Caco-2 (cell line): ENCODE results near the gene NUDT16L1. TPM values are rescaled to one million over a fixed set of nuclear protein-coding genes. Genes with fewer than 3 reads are reported as not detected.

Experiments used
- BruUV-seq: library from RNA; stranded (reverse); fragments of 400-500 nt; replicated peaks from 2 replicates; lab custom pipeline; 2021; lab: Mats Ljungman, UMichigan
- CTCF ChIA-PET: fragments of 300-600 bp; sonication (Branson Sonifier 250); formaldehyde crosslinking; loops from one replicate; lab custom pipeline; 2022; ENCODE audit warnings: antibody characterized with exemption; lab: Charles Lee
- POLR2A ChIA-PET: fragments of 300-600 bp; sonication (Branson Sonifier 250); formaldehyde crosslinking; loops from one replicate; lab custom pipeline; 2022; ENCODE audit warnings: antibody characterized with exemption; lab: Charles Lee
- DNase-seq, 2 experiments: peaks; one replicate each; pipeline versions ENCODE4 v3.0.0 to v3.0.0-alpha.2; 2020 to 2022
- H3K27me3 ChIP-seq: replicated peaks from 2 replicates; pipeline ENCODE4 v1.6.0; 2011; ENCODE audit warnings: low read length; ENCODE audit not compliant: control insufficient read depth, insufficient read depth
- H3K36me3 ChIP-seq: 2 replicates; pipeline ENCODE4 v1.5.1; 2011; ENCODE audit warnings: low read length; ENCODE audit not compliant: control insufficient read depth, insufficient read depth
- H3K4me1 ChIP-seq: fragments of 250-450 bp; sonication (Bioruptor Pico); 2 replicates; pipeline ENCODE4 v1.5.1; 2020; ENCODE audit warnings: mild to moderate bottlenecking
- H3K4me3 ChIP-seq: 2 replicates; pipeline ENCODE4 v1.5.1; 2011; ENCODE audit warnings: low read depth, mild to moderate bottlenecking, control low read depth, low read length
- H3K9me3 ChIP-seq: fragments of 250-450 bp; sonication (Bioruptor Pico); 2 replicates; pipeline ENCODE4 v1.5.1; 2020; ENCODE audit warnings: mild to moderate bottlenecking, moderate library complexity
- H3K27ac Mint-ChIP-seq: one replicate; pipeline ENCODE4 v1.8.0; 2022; ENCODE audit warnings: mixed read lengths; ENCODE audit not compliant: unreplicated experiment
- H3K27me3 Mint-ChIP-seq: one replicate; pipeline ENCODE4 v1.8.0; 2022; ENCODE audit warnings: mixed read lengths; ENCODE audit not compliant: insufficient read depth, unreplicated experiment
- H3K36me3 Mint-ChIP-seq: one replicate; pipeline ENCODE4 v1.8.0; 2022; ENCODE audit warnings: mild to moderate bottlenecking, mixed read lengths; ENCODE audit not compliant: insufficient read depth, unreplicated experiment
- H3K4me1 Mint-ChIP-seq: one replicate; pipeline ENCODE4 v1.8.0; 2022; ENCODE audit warnings: low read depth, mixed read lengths; ENCODE audit not compliant: unreplicated experiment
- H3K4me3 Mint-ChIP-seq: one replicate; pipeline ENCODE4 v1.8.0; 2022; ENCODE audit warnings: mild to moderate bottlenecking, moderate library complexity, mixed read lengths; ENCODE audit not compliant: unreplicated experiment
- H3K9me3 Mint-ChIP-seq: one replicate; pipeline ENCODE4 v1.8.0; 2022; ENCODE audit warnings: mixed read lengths; ENCODE audit not compliant: unreplicated experiment
- intact Hi-C: fragments of 100-400 bp; cut with micrococcal nuclease; formaldehyde crosslinking; loops from one replicate; pipeline ENCODE4 v1.10.0; 2022; ENCODE audit not compliant: unreplicated experiment
- total RNA-seq: library from RNA; stranded (reverse); gene quantifications from 2 replicates; pipeline ENCODE4 v1.2.3, GENCODE V29; 2022
- TF ChIP-seq, protein P1 (sequence below), 2 experiments: fragments of 200-600 bp in 1 of 2; IDR thresholded peaks; 1 replicate in 1 of 2; 2 replicates in 1 of 2; pipeline versions ENCODE4 v1.5.1 to v1.8.0; 2011 to 2022; ENCODE audit warnings: antibody characterized with exemption in 1 of 2, control low read depth in 1 of 2, inconsistent platforms in 1 of 2, low read depth in 1 of 2, low read length in 1 of 2, mild to moderate bottlenecking in 1 of 2, moderate library complexity in 1 of 2; ENCODE audit not compliant: insufficient read depth in 1 of 2, severe bottlenecking in 1 of 2, unreplicated experiment in 1 of 2

NUDT16L1 gene
- total RNA-seq, 1 experiment from 2014 or later = 31.3 TPM

GRCh38 chr16:4704491-4704890, 11.1 kb downstream of the NUDT16L1 start:
- no peaks in the 10 kb centered on the region for H3K9me3 Mint-ChIP-seq
- CTCF ChIA-PET = interaction anchor here (0.6 kb wide), 1 partner anchor 1428 kb away, joined by 4 read pairs; no protein-coding TSS in a partner anchor
- TF ChIP-seq, protein P1, sequence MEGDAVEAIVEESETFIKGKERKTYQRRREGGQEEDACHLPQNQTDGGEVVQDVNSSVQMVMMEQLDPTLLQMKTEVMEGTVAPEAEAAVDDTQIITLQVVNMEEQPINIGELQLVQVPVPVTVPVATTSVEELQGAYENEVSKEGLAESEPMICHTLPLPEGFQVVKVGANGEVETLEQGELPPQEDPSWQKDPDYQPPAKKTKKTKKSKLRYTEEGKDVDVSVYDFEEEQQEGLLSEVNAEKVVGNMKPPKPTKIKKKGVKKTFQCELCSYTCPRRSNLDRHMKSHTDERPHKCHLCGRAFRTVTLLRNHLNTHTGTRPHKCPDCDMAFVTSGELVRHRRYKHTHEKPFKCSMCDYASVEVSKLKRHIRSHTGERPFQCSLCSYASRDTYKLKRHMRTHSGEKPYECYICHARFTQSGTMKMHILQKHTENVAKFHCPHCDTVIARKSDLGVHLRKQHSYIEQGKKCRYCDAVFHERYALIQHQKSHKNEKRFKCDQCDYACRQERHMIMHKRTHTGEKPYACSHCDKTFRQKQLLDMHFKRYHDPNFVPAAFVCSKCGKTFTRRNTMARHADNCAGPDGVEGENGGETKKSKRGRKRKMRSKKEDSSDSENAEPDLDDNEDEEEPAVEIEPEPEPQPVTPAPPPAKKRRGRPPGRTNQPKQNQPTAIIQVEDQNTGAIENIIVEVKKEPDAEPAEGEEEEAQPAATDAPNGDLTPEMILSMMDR (IDR thresholded peaks at IDR 0.05; ENCODE audit: insufficient read depth in 1 of 2, low read depth in 1 of 2, low read length in 1 of 2, severe bottlenecking in 1 of 2, unreplicated experiment in 1 of 2) = no peak
- H3K36me3 ChIP-seq = no peaks in the 10 kb centered on the region; the same call in 1 of the 2 replicates
- no peak overlapping the region for H3K4me3 ChIP-seq
- H3K9me3 ChIP-seq = no peaks in the 10 kb centered on the region
- no TSS peak for BruUV-seq
- POLR2A ChIA-PET = no interaction called here
- H3K27ac Mint-ChIP-seq = no peak overlapping the region
- intact Hi-C loops = no loop called here
- H3K36me3 Mint-ChIP-seq = peaks cover 35% of the 10 kb centered on the region
- no peak for DNase-seq
- H3K27me3 ChIP-seq = no peaks in the 10 kb centered on the region
- no peaks in the 10 kb centered on the region for H3K27me3 Mint-ChIP-seq
- no peak overlapping the region for H3K4me3 Mint-ChIP-seq
- H3K4me1 Mint-ChIP-seq = no peaks in the 10 kb centered on the region
- H3K4me1 ChIP-seq = no peaks in the 10 kb centered on the region

DNA sequence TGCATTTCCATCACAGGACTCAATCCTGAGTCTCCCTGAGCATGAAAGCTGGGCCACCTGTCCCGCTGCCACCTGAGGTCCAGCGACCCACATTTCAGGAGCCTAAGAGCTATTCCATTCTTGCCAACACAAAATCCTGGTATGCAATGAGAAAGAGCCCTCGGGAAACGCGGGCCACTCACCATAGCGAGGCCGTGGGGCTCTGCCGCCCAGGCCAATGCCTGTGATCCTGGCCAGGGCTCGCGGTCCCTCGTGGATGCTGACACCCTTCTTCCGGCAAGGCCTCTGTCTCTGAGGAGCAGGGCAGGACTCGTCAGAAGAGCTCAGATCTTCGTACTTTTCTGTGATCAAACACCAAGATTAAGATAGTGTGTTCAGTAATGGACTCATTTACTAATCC, 11.6 kb downstream of the NUDT16L1 start:
- no peak overlapping the region for H3K4me3 Mint-ChIP-seq
- no peaks in the 10 kb centered on the region for H3K9me3 ChIP-seq
- ChIA-PET POLR2A (no interaction called here), CTCF (interaction anchor here (0.6 kb wide), 1 partner anchor 1429 kb away, joined by 4 read pairs; no protein-coding TSS in a partner anchor)
- H3K36me3 ChIP-seq = no peaks in the 10 kb centered on the region; the same call in 1 of the 2 replicates
- no peaks in the 10 kb centered on the region for H3K4me1 Mint-ChIP-seq
- DNase-seq = no peak
- no TSS peak for BruUV-seq
- H3K4me3 ChIP-seq = no peak overlapping the region
- no peaks in the 10 kb centered on the region for H3K27me3 Mint-ChIP-seq
- intact Hi-C loops = no loop called here
- H3K27me3 ChIP-seq = no peaks in the 10 kb centered on the region
- H3K36me3 Mint-ChIP-seq = peaks cover 31% of the 10 kb centered on the region
- no peaks in the 10 kb centered on the region for H3K9me3 Mint-ChIP-seq
- TF ChIP-seq, protein P1 (IDR thresholded peaks at IDR 0.05; ENCODE audit: insufficient read depth in 1 of 2, low read depth in 1 of 2, low read length in 1 of 2, severe bottlenecking in 1 of 2, unreplicated experiment in 1 of 2) = no peak
- H3K4me1 ChIP-seq = no peaks in the 10 kb centered on the region
- no peak overlapping the region for H3K27ac Mint-ChIP-seq

DNA sequence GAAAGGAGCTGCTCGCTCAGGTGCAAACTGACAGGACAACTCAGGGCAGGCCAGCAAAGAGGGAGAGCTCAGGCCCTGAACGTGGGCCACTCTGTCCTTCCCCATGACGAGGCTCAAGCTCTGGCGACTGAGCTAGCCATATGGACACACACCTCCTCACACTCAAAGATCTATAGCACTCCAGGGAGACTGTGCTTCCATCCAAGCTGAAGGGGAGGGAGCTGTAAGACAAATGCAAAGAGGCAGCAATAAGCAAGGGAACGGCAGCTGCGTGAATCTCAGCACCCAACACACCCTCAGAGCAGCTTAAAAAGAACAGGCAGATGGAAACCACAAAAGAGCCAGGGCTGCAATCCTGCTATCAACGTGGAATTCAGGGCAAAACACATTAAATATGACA, 13.5 kb downstream of the NUDT16L1 start:
- intact Hi-C loops = no loop called here
- TF ChIP-seq, protein P1 (IDR thresholded peaks at IDR 0.05; ENCODE audit: insufficient read depth in 1 of 2, low read depth in 1 of 2, low read length in 1 of 2, severe bottlenecking in 1 of 2, unreplicated experiment in 1 of 2) = no peak
- no peak for DNase-seq
- H3K27ac Mint-ChIP-seq = no peak overlapping the region
- H3K4me1 Mint-ChIP-seq = no peaks in the 10 kb centered on the region
- H3K27me3 ChIP-seq = no peaks in the 10 kb centered on the region
- no peaks in the 10 kb centered on the region for H3K27me3 Mint-ChIP-seq
- H3K9me3 ChIP-seq = no peaks in the 10 kb centered on the region
- peaks cover 37% of the 10 kb centered on the region for H3K36me3 Mint-ChIP-seq
- no peak overlapping the region for H3K4me3 ChIP-seq
- no peaks in the 10 kb centered on the region; the same call in 1 of the 2 replicates for H3K36me3 ChIP-seq
- BruUV-seq = no TSS peak
- H3K4me3 Mint-ChIP-seq = no peak overlapping the region
- no peaks in the 10 kb centered on the region for H3K4me1 ChIP-seq
- CTCF ChIA-PET = no interaction called here
- POLR2A ChIA-PET = no interaction called here
- no peaks in the 10 kb centered on the region for H3K9me3 Mint-ChIP-seq
